H1 (cell line): ENCODE results near the gene RNF212B. TPM values are rescaled to one million over a fixed set of nuclear protein-coding genes. Genes with fewer than 3 reads are reported as not detected.

Experiments
- CTCF ChIA-PET: fragments of 300-600 bp; sonication (Branson Sonifier 250); formaldehyde crosslinking; loops from one replicate; lab custom pipeline; 2021; ENCODE audit not compliant: partially characterized antibody; lab: Charles Lee
- POLR2A ChIA-PET: fragments of 300-600 bp; sonication (Branson Sonifier 250); formaldehyde crosslinking; loops from one replicate; lab custom pipeline; 2021; ENCODE audit warnings: inconsistent platforms; ENCODE audit not compliant: partially characterized antibody; lab: Charles Lee
- DNase-seq, 2 experiments: peaks; one replicate each; pipeline versions ENCODE4 v3.0.0 to v3.0.0-alpha.2; 2010 to 2022; ENCODE audit warnings: low spot score in 2 of 2, low read depth in 1 of 2, mixed read lengths in 1 of 2
- FAIRE-seq: peaks from 2 replicates; lab custom pipeline; 2011; peaks lifted over from hg19 to GRCh38; lab: Jason Lieb, UNC
- H2AFZ ChIP-seq: 2 replicates; pipeline ENCODE4 v1.8.1; 2012; ENCODE audit warnings: low read length, inconsistent platforms
- H2AK5ac ChIP-seq: 2 replicates; pipeline ENCODE4 v1.6.1; 2013; ENCODE audit warnings: low read depth, low read length
- H2BK120ac ChIP-seq: replicated peaks from 2 replicates; pipeline ENCODE3; 2013; ENCODE audit warnings: low read depth, low read length, inconsistent platforms
- H2BK12ac ChIP-seq: 2 replicates; pipeline ENCODE4 v1.6.1; 2013; ENCODE audit warnings: low read depth, low read length
- H2BK15ac ChIP-seq: 2 replicates; pipeline ENCODE4 v1.6.1; 2013; ENCODE audit warnings: low read length
- H2BK20ac ChIP-seq: 2 replicates; pipeline ENCODE4 v1.6.1; 2013; ENCODE audit warnings: low read length
- H2BK5ac ChIP-seq: 2 replicates; pipeline ENCODE4 v1.6.1; 2013; ENCODE audit warnings: low read depth, low read length
- H3K14ac ChIP-seq: 2 replicates; pipeline ENCODE4 v1.6.1; 2013; ENCODE audit warnings: inconsistent platforms; ENCODE audit not compliant: insufficient read length
- H3K18ac ChIP-seq: 2 replicates; pipeline ENCODE4 v1.6.1; 2013; ENCODE audit warnings: low read length; ENCODE audit errors: extremely low read depth
- H3K23ac ChIP-seq: 2 replicates; pipeline ENCODE4 v1.6.1; 2013; ENCODE audit warnings: inconsistent platforms; ENCODE audit not compliant: insufficient read length
- H3K23me2 ChIP-seq: 2 replicates; pipeline ENCODE4 v1.6.1; 2013; ENCODE audit warnings: low read depth, low read length
- H3K27ac ChIP-seq: 2 replicates; pipeline ENCODE4 v1.6.1; 2011; ENCODE audit warnings: low read depth, low read length, inconsistent platforms
- H3K27me3 ChIP-seq, 4 experiments: replicated peaks in 1 of 4; 1 replicate in 1 of 4; 2 replicates in 3 of 4; pipeline versions ENCODE4 v1.6.1 to v1.8.1; 2011 to 2013; ENCODE audit warnings: low read length in 3 of 4, mild to moderate bottlenecking in 3 of 4, inconsistent platforms in 2 of 4, mixed read lengths in 2 of 4, moderate library complexity in 1 of 4; ENCODE audit not compliant: control insufficient read depth in 3 of 4, insufficient read depth in 3 of 4; ENCODE audit errors: extremely low read depth in 1 of 4
- H3K36me3 ChIP-seq, 4 experiments: 2 replicates each; pipeline versions ENCODE4 v1.6.1 to v1.8.1; 2011 to 2013; ENCODE audit warnings: mild to moderate bottlenecking in 4 of 4, low read length in 3 of 4, moderate library complexity in 2 of 4, control low read depth in 1 of 4, inconsistent platforms in 1 of 4; ENCODE audit not compliant: insufficient read depth in 4 of 4, control insufficient read depth in 2 of 4
- H3K4ac ChIP-seq: replicated peaks from 2 replicates; pipeline ENCODE3; 2013; ENCODE audit warnings: low read length, low read depth, mixed read lengths, inconsistent platforms; ENCODE audit not compliant: insufficient read length
- H3K4me1 ChIP-seq, 4 experiments: replicated peaks in 1 of 4; 1 replicate in 1 of 4; 2 replicates in 3 of 4; pipeline versions ENCODE4 v1.6.1 to v1.8.1; 2011 to 2013; ENCODE audit warnings: low read length in 3 of 4, inconsistent platforms in 2 of 4, mixed read lengths in 1 of 4; ENCODE audit not compliant: insufficient read depth in 4 of 4, control insufficient read depth in 3 of 4
- H3K4me2 ChIP-seq, 2 experiments: 2 replicates each; pipeline versions ENCODE4 v1.6.1 to v1.8.1; 2011 to 2013; ENCODE audit warnings: low read depth in 2 of 2, low read length in 2 of 2, control low read depth in 1 of 2, inconsistent platforms in 1 of 2, mild to moderate bottlenecking in 1 of 2; ENCODE audit not compliant: insufficient read depth in 1 of 2
- H3K4me3 ChIP-seq, 4 experiments: fragments of 200-600, 300-600 bp in 1 of 4; sonication (generic), shearing (Covaris generic), sonication (Bioruptor Twin) in 1 of 4; 2 replicates each; pipeline versions ENCODE4 v1.5.1 to v1.8.1; 2011 to 2016; ENCODE audit warnings: low read length in 4 of 4, low read depth in 3 of 4, control low read depth in 2 of 4, inconsistent platforms in 2 of 4, mild to moderate bottlenecking in 2 of 4, mixed read lengths in 1 of 4, moderate library complexity in 1 of 4; ENCODE audit not compliant: insufficient read depth in 2 of 4; ENCODE audit errors: extremely low read depth in 1 of 4
- H3K56ac ChIP-seq: replicated peaks from 2 replicates; pipeline ENCODE3; 2013; ENCODE audit warnings: low read depth, mild to moderate bottlenecking, mixed read lengths, low read length, inconsistent platforms; ENCODE audit not compliant: insufficient read length
- H3K79me1 ChIP-seq: 2 replicates; pipeline ENCODE4 v1.6.1; 2013; ENCODE audit warnings: low read depth, low read length, control low read depth
- H3K79me2 ChIP-seq, 2 experiments: 2 replicates each; pipeline versions ENCODE4 v1.6.1 to v1.8.1; 2012 to 2013; ENCODE audit warnings: low read length in 2 of 2, mild to moderate bottlenecking in 2 of 2, inconsistent platforms in 1 of 2; ENCODE audit not compliant: insufficient read depth in 2 of 2, control insufficient read depth in 1 of 2
- H3K9ac ChIP-seq, 4 experiments: replicated peaks in 1 of 4; 1 replicate in 1 of 4; 2 replicates in 3 of 4; pipeline versions ENCODE4 v1.6.1 to v1.8.1; 2011 to 2013; ENCODE audit warnings: low read depth in 3 of 4, low read length in 3 of 4, control low read depth in 2 of 4, mild to moderate bottlenecking in 2 of 4, moderate library complexity in 2 of 4, inconsistent platforms in 1 of 4; ENCODE audit errors: extremely low read depth in 1 of 4
- H3K9me3 ChIP-seq, 2 experiments: 2 replicates each; pipeline versions ENCODE4 v1.6.1 to v1.8.1; 2012 to 2013; ENCODE audit warnings: mild to moderate bottlenecking in 2 of 2, moderate library complexity in 2 of 2, control low read depth in 1 of 2, inconsistent platforms in 1 of 2, low read depth in 1 of 2, low read length in 1 of 2, mixed read lengths in 1 of 2; ENCODE audit not compliant: insufficient read depth in 2 of 2
- H4K20me1 ChIP-seq, 2 experiments: replicated peaks in 1 of 2; 2 replicates each; pipeline versions ENCODE3 to v1.8.1; 2011 to 2013; ENCODE audit warnings: inconsistent platforms in 2 of 2, low read length in 2 of 2, mild to moderate bottlenecking in 1 of 2; ENCODE audit not compliant: insufficient read depth in 2 of 2, control insufficient read depth in 1 of 2
- H4K5ac ChIP-seq: 2 replicates; pipeline ENCODE4 v1.6.1; 2013; ENCODE audit warnings: low read length, low read depth, mixed read lengths, inconsistent platforms; ENCODE audit not compliant: insufficient read length
- H4K8ac ChIP-seq: 2 replicates; pipeline ENCODE4 v1.8.0; 2013; ENCODE audit warnings: mild to moderate bottlenecking, moderate library complexity, low read length, inconsistent platforms; ENCODE audit not compliant: insufficient read depth; ENCODE audit errors: extremely low read depth
- H4K91ac ChIP-seq: replicated peaks from 2 replicates; pipeline ENCODE3; 2013; ENCODE audit warnings: low read length, mixed read lengths, inconsistent platforms; ENCODE audit not compliant: insufficient read length
- BACH1 ChIP-seq: IDR thresholded peaks from 2 replicates; pipeline ENCODE4 v1.6.1; 2012; ENCODE audit warnings: low read length, improper control_type of control experiment
- BCL11A ChIP-seq, 2 experiments: IDR thresholded peaks; one replicate each; pipeline ENCODE4 v1.6.1; 2011; ENCODE audit warnings: low read depth in 2 of 2, low read length in 2 of 2, mild to moderate bottlenecking in 2 of 2
- EGR1 ChIP-seq: IDR thresholded peaks from 2 replicates; pipeline ENCODE4 v1.6.1; 2011; ENCODE audit warnings: low read depth, low read length, borderline replicate concordance
- JUN ChIP-seq: IDR thresholded peaks from 2 replicates; pipeline ENCODE4 v1.6.1; 2011; ENCODE audit warnings: low read depth, mild to moderate bottlenecking, improper control_type of control experiment, low read length
- JUND ChIP-seq: IDR thresholded peaks from 2 replicates; pipeline ENCODE4 v1.6.1; 2011; ENCODE audit warnings: mild to moderate bottlenecking, improper control_type of control experiment, low read length
- NRF1 ChIP-seq: IDR thresholded peaks from 2 replicates; pipeline ENCODE4 v1.6.1; 2011; ENCODE audit warnings: mild to moderate bottlenecking, low read depth, low read length, improper control_type of control experiment
- PHF8 ChIP-seq: fragments of 200-600 bp; sonication (generic); conservative IDR thresholded peaks from 2 replicates; pipeline ENCODE4 v1.7.1; 2012; ENCODE audit warnings: low read depth, mild to moderate bottlenecking, inconsistent platforms, low read length, moderate library complexity
- POLR2A ChIP-seq, 2 experiments: IDR thresholded peaks; 1 replicate in 1 of 2; 2 replicates in 1 of 2; pipeline ENCODE4 v1.6.1; 2011; ENCODE audit warnings: low read depth in 2 of 2, low read length in 2 of 2, mild to moderate bottlenecking in 2 of 2; ENCODE audit errors: control extremely low read depth in 1 of 2
- RBBP5 ChIP-seq: IDR thresholded peaks from 2 replicates; pipeline ENCODE4 v1.7.1; 2012; ENCODE audit warnings: low read depth, mild to moderate bottlenecking, inconsistent platforms, low read length, moderate library complexity, borderline replicate concordance
- RXRA ChIP-seq: IDR thresholded peaks from 2 replicates; pipeline ENCODE4 v1.6.1; 2011; ENCODE audit warnings: low read depth, mild to moderate bottlenecking, low read length, moderate library complexity; ENCODE audit not compliant: insufficient read depth
- SRF ChIP-seq: IDR thresholded peaks from 2 replicates; pipeline ENCODE4 v1.6.1; 2011; ENCODE audit warnings: mild to moderate bottlenecking, low read depth, low read length, moderate library complexity
- TBP ChIP-seq: IDR thresholded peaks from 2 replicates; pipeline ENCODE4 v1.6.1; 2011; ENCODE audit warnings: low read depth, low read length, improper control_type of control experiment
- USF2 ChIP-seq: IDR thresholded peaks from 2 replicates; pipeline ENCODE4 v1.6.1; 2011; ENCODE audit warnings: low read length, improper control_type of control experiment
- ZNF274 ChIP-seq: IDR thresholded peaks from 2 replicates; pipeline ENCODE4 v1.7.0; 2012; ENCODE audit warnings: low read length, borderline replicate concordance; ENCODE audit errors: extremely low read depth
- WGBS, 2 experiments: shearing (Covaris generic) in 1 of 2; methylation state at CpG; one replicate each; pipeline versions ENCODE4 v1.1.6 to v1.1.7; 2013 to 2015; ENCODE audit warnings: low lambda C conversion rate in 2 of 2, mixed read lengths in 2 of 2, inconsistent platforms in 1 of 2, low coverage in 1 of 2, missing lambda C conversion rate in 1 of 2; ENCODE audit not compliant: insufficient replicate concordance in 2 of 2, insufficient coverage in 1 of 2, insufficient read length in 1 of 2; ENCODE audit errors: extremely low coverage in 1 of 2, missing lambda C conversion rate in 1 of 2; 5-methylcytosine and 5-hydroxymethylcytosine counted together
- polyA plus RNA-seq, 7 experiments: library from polyadenylated mRNA; depleted of rRNA in 3 of 7; stranded (reverse) in 5 of 7; unstranded in 2 of 7; fragments of >200 nt in 5 of 7; fragments of 200-250 nt in 2 of 7; gene quantifications; 1 replicate in 5 of 7; 2 replicates in 1 of 7; 4 replicates in 1 of 7; pipeline versions ENCODE4 v1.2.1 to v1.2.3, GENCODE V29; 2011 to 2013; ENCODE audit warnings: missing spikeins in 2 of 7, mixed read lengths in 2 of 7
- total RNA-seq: library from RNA; stranded (reverse); fragmentation: NEBNext Ultra II Directional; extraction: Animal tissue kit (Norgen Biotek cat#: 25700); gene quantifications from 2 replicates; pipeline ENCODE4 v1.2.1, GENCODE V29; 2021

The RNF212B gene
- total and polyA plus RNA-seq, 2 of the 8 experiments (the other 6 are each of a cell fraction or from before 2014, with no cell fraction given) = 0.95 to 1.2 TPM

DNA sequence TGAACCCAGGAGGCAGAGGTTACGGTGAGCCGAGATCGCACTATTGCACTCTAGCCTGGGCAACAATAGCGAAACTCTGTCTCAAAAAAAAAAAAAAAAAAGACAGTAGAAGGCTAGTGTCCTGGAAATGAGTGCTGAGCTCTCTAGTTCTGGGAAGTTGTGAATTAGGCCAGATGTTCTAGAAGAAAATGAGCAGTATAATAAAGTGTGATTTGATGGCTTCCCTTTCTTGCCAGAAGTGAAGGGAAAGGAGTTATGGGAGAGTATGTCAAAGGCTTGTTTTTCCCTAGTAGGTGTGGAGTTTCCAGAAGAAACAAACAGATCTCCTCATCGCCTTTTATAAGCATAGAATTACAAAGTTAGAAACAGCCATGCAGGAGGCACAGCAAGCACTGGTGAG lies 20.5 kb downstream of the RNF212B start:
- Histone ChIP-seq H3K36me3 (no peaks in the 10 kb centered on the region), H3K27me3 (no peaks in the 10 kb centered on the region), H2AFZ (no peak overlapping the region), H3K23me2 (peaks cover 3% of the 10 kb centered on the region; the same call in 1 of the 2 replicates), H3K4ac (no peak overlapping the region), H2BK5ac (no peak overlapping the region), H4K5ac (no peak overlapping the region), H4K20me1 (no peaks in the 10 kb centered on the region), H3K4me3 (no peak overlapping the region), H2BK120ac (no peak overlapping the region), H4K91ac (no peak overlapping the region), H2BK20ac (no peak overlapping the region; the same call in 1 of the 2 replicates), H3K9ac (no peak overlapping the region), H3K4me1 (peaks cover 0 to 6% (median 0%) of the 10 kb centered on the region in 4 experiments; a peak in 2 of 7 replicates), H3K18ac (no peak overlapping the region), H2AK5ac (no peak overlapping the region), H3K23ac (no peak overlapping the region), H3K9me3 (no peaks in the 10 kb centered on the region), H2BK12ac (no peak overlapping the region), H2BK15ac (no peak overlapping the region), H3K27ac (no peak overlapping the region), H3K14ac (no peak overlapping the region), H3K56ac (no peak overlapping the region), H4K8ac (no peak overlapping the region), H3K79me2 (no peaks in the 10 kb centered on the region), H3K4me2 (no peak overlapping the region), H3K79me1 (no peaks in the 10 kb centered on the region)
- no peak for DNase-seq
- WGBS, 2 experiments = 92% methylated on average over 2 of the region's 5 CpGs; no CpG with 5 or more reads in 1 of the 2 experiments
- no peak for FAIRE-seq
- ChIA-PET POLR2A (interaction anchor here (1.2 kb wide), 1 partner anchor 64 kb away, joined by 3 read pairs; no protein-coding TSS in a partner anchor), CTCF (interaction anchor here (0.8 to 4.1 kb wide), 6 partner anchors 12 to 189 kb away, joined by 3 to 15 read pairs (median 3); partner anchors contain the start of gene CEBPE)
- TF ChIP-seq SRF (no peak), EGR1 (no peak), PHF8 (no peak), TBP (no peak), JUND (no peak), BACH1 (no peak), BCL11A (IDR thresholded peaks at IDR 0.05; ENCODE audit: low read depth in 2 of 2, low read length in 2 of 2) (no peak), RXRA (no peak), USF2 (no peak), ZNF274 (no peak), NRF1 (no peak), POLR2A (IDR thresholded peaks at IDR 0.05; ENCODE audit: control extremely low read depth in 1 of 2, low read depth in 2 of 2, low read length in 2 of 2) (no peak), RBBP5 (no peak), JUN (no peak)
